Thyroid gland (tissue), 4 donors: Measurements from ENCODE around the gene CST9L. TPM values are rescaled to one million over a fixed set of nuclear protein-coding genes. Genes with fewer than 3 reads are reported as not detected.
"Not testable (repeated sequence)": the region's sequence is repeated elsewhere in the genome, so short reads cannot be mapped to it uniquely, and the experiment has no call there.

Source experiments
- DNase-seq, 2 donors: peaks; one replicate each; pipeline ENCODE4 v3.0.0-alpha.2; 2019
- H3K27ac ChIP-seq, 3 donors: fragments of 200-600 bp; sonication (generic); 1 replicate in 2 of 3; 2 replicates in 1 of 3; pipeline ENCODE4 v1.5.1; 2016 to 2019; ENCODE audit warnings: mild to moderate bottlenecking in 1 of 3, moderate library complexity in 1 of 3
- H3K27me3 ChIP-seq: fragments of 200-600 bp; sonication (generic); one replicate; pipeline ENCODE4 v1.5.1; 2019
- H3K36me3 ChIP-seq, 2 donors: fragments of 200-600 bp; sonication (generic); one replicate each; pipeline ENCODE4 v1.5.1; 2016 to 2019
- H3K4me1 ChIP-seq, 2 donors: fragments of 200-600 bp; sonication (generic); one replicate each; pipeline ENCODE4 v1.5.1; 2017 to 2019
- H3K4me3 ChIP-seq, 3 donors: fragments of 200-600 bp; sonication (generic); replicated peaks in 1 of 3; 1 replicate in 2 of 3; 2 replicates in 1 of 3; pipeline ENCODE4 v1.5.1; 2016; ENCODE audit warnings: mild to moderate bottlenecking in 1 of 3
- H3K9me3 ChIP-seq: fragments of 200-600 bp; sonication (generic); one replicate; pipeline ENCODE4 v1.5.1; 2017
- CTCF ChIP-seq, 6 experiments: fragments of 200-600 bp in 3 of 6; fragments of 450-650 bp in 3 of 6; sonication (generic) in 3 of 6; IDR thresholded peaks; one replicate each; pipeline ENCODE4 v1.5.1; 2016 to 2019; ENCODE audit warnings: antibody characterized with exemption in 6 of 6, mild to moderate bottlenecking in 2 of 6, inconsistent platforms in 1 of 6, moderate library complexity in 1 of 6
- POLR2A ChIP-seq, 2 donors: fragments of 450-650 bp; IDR thresholded peaks; one replicate each; pipeline ENCODE4 v1.6.1; 2017; ENCODE audit warnings: antibody characterized with exemption in 2 of 2, mild to moderate bottlenecking in 2 of 2, moderate library complexity in 1 of 2
- WGBS, 2 donors: methylation state at CpG; one replicate each; pipeline ENCODE4 v1.1.5; 2017; 5-methylcytosine and 5-hydroxymethylcytosine counted together
- intact Hi-C: fragments of 100-400 bp; cut with DNase I; formaldehyde crosslinking; loops from one replicate; pipeline ENCODE4 v1.15.1; 2023
- total RNA-seq, 4 donors: library from RNA; depleted of rRNA; stranded (reverse); fragments of >200 nt; gene quantifications; one replicate each; pipeline ENCODE4 v1.2.3, GENCODE V29; 2016

CST9L gene
- total RNA-seq, 4 donors from 2014 or later: 1.1 TPM; not detected in 3

GRCh38 chr20:23582293-23582692 is 14.0 kb upstream of the CST9L start:
- no peak for DNase-seq
- 64 to 78% methylated on average over 1 of the region's 1 CpG for WGBS, 2 donors
- no peak overlapping the region for H3K27ac ChIP-seq
- no peaks in the 10 kb centered on the region for H3K36me3 ChIP-seq
- no peaks in the 10 kb centered on the region for H3K9me3 ChIP-seq
- no peak overlapping the region for H3K4me3 ChIP-seq
- TF ChIP-seq CTCF (IDR thresholded peaks at IDR 0.05): no peak
- no peak for TF ChIP-seq POLR2A (IDR thresholded peaks at IDR 0.05)
- H3K4me1 ChIP-seq: no peaks in the 10 kb centered on the region
- intact Hi-C loops: no loop called here
- no peaks in the 10 kb centered on the region for H3K27me3 ChIP-seq

GRCh38 chr20:23581833-23582232 is 13.5 kb upstream of the CST9L start:
- H3K27me3 ChIP-seq, H3K4me1 ChIP-seq, intact Hi-C loops, H3K27ac ChIP-seq, DNase-seq, H3K9me3 ChIP-seq, H3K4me3 ChIP-seq, H3K36me3 ChIP-seq: not testable (repeated sequence)
- 89 to 98% methylated on average over 6 to 7 of the region's 9 CpGs for WGBS, 2 donors

- no peaks in the 10 kb centered on the region for H3K4me1 ChIP-seq
- no peak for TF ChIP-seq CTCF (IDR thresholded peaks at IDR 0.05)
- TF ChIP-seq POLR2A (IDR thresholded peaks at IDR 0.05): no peak
- no peak overlapping the region for H3K27ac ChIP-seq
- intact Hi-C loops: no loop called here
- H3K27me3 ChIP-seq: no peaks in the 10 kb centered on the region
- H3K4me3 ChIP-seq: no peak overlapping the region
- no peak for DNase-seq
- H3K9me3 ChIP-seq: no peaks in the 10 kb centered on the region
- H3K36me3 ChIP-seq: no peaks in the 10 kb centered on the region
Observed at GRCh38 chr20:23574977-23575376, 6.7 kb upstream of the CST9L start.

- intact Hi-C loops: no loop called here
- Histone ChIP-seq H3K27me3 (no peaks in the 10 kb centered on the region), H3K4me1 (no peaks in the 10 kb centered on the region), H3K27ac (no peak overlapping the region), H3K36me3 (no peaks in the 10 kb centered on the region), H3K9me3 (no peaks in the 10 kb centered on the region), H3K4me3 (no peak overlapping the region)
- WGBS, 2 donors: 79 to 82% methylated on average over 2 of the region's 2 CpGs
- TF ChIP-seq CTCF (IDR thresholded peaks at IDR 0.05): no peak
- no peak for TF ChIP-seq POLR2A (IDR thresholded peaks at IDR 0.05)
- no peak for DNase-seq
Observed at GRCh38 chr20:23570178-23570760, 2.0 kb upstream of the CST9L start.

- H3K36me3 ChIP-seq: no peaks in the 10 kb centered on the region
- H3K27ac ChIP-seq: no peak overlapping the region
- intact Hi-C loops: no loop called here
Observed at GRCh38 chr20:23569570-23569969, 1.3 kb upstream of the CST9L start.

More at GRCh38 chr20:23569570-23569969, 1.3 kb upstream of the CST9L start:
- Histone ChIP-seq H3K9me3 (no peaks in the 10 kb centered on the region), H3K27me3 (no peaks in the 10 kb centered on the region), H3K4me3 (no peak overlapping the region), H3K4me1 (no peaks in the 10 kb centered on the region)
- DNase-seq: no peak
- TF ChIP-seq POLR2A (IDR thresholded peaks at IDR 0.05) (no peak), CTCF (IDR thresholded peaks at IDR 0.05) (no peak)
- 80 to 100% methylated on average over 1 of the region's 1 CpG for WGBS, 2 donors
